SK-MEL-5 (cell line): Measurements from ENCODE around the gene CLP1. TPM values are rescaled to one million over a fixed set of nuclear protein-coding genes. Genes with fewer than 3 reads are reported as not detected.

Experiments
- DNase-seq: peaks from one replicate; pipeline ENCODE4 v3.0.0-alpha.2; 2016; ENCODE audit warnings: low read depth, low spot score
- in situ Hi-C: cut with HindIII; loops from 2 replicates; pipeline ENCODE4 v1.10.0; 2016; ENCODE audit warnings: low sequenced_read_pairs, high pct_unique_total_duplicates, low pct_unique_long_range_greater_than_20kb
- total RNA-seq: library from RNA; depleted of rRNA; stranded (reverse); fragments of >200 nt; shearing (Covaris generic); gene quantifications from 2 replicates; pipeline ENCODE4 v1.2.3, GENCODE V29; 2014

The CLP1 gene
- total RNA-seq, 1 experiment from 2014 or later, result 19.2 TPM

GRCh38 chr11:57638811-57639320 lies 18.7 kb upstream of the CLP1 start:
- no peak for DNase-seq
- in situ Hi-C loops, result no loop called here

GRCh38 chr11:57639321-57640067 lies 18.1 kb upstream of the CLP1 start:
- DNase-seq, result no peak
- in situ Hi-C loops, result no loop called here

- no peak for DNase-seq
- in situ Hi-C loops, result no loop called here
These were observed 17.3 kb upstream of the CLP1 start for GRCh38 chr11:57640068-57640800.

GRCh38 chr11:57641011-57641807 lies 16.4 kb upstream of the CLP1 start:
- in situ Hi-C loops, result no loop called here
- peak; percentile 70 for DNase-seq

GRCh38 chr11:57643802-57644201 lies 13.8 kb upstream of the CLP1 start:
- in situ Hi-C loops, result no loop called here
- no peak for DNase-seq

GRCh38 chr11:57644748-57645688 lies 12.5 kb upstream of the CLP1 start:
- in situ Hi-C loops, result no loop called here
- peak; percentile 65 for DNase-seq

- in situ Hi-C loops, result no loop called here
These were observed 11.9 kb upstream of the CLP1 start for GRCh38 chr11:57645689-57646085.

GRCh38 chr11:57646194-57646798 lies 11.3 kb upstream of the CLP1 start:
- in situ Hi-C loops, result no loop called here
- DNase-seq, result no peak

More at GRCh38 chr11:57645689-57646085, 11.9 kb upstream of the CLP1 start:
- no peak for DNase-seq

- no peak for DNase-seq
These were observed 10.7 kb upstream of the CLP1 start for GRCh38 chr11:57646799-57647303.

GRCh38 chr11:57647372-57647771 lies 10.2 kb upstream of the CLP1 start:
- no peak for DNase-seq
- in situ Hi-C loops, result no loop called here

More at GRCh38 chr11:57646799-57647303, 10.7 kb upstream of the CLP1 start:
- in situ Hi-C loops, result no loop called here

- in situ Hi-C loops, result no loop called here
- DNase-seq, result no peak
These were observed 9.4 kb upstream of the CLP1 start for GRCh38 chr11:57647960-57648800.

GRCh38 chr11:57648801-57649735 lies 8.5 kb upstream of the CLP1 start:
- in situ Hi-C loops, result no loop called here
- DNase-seq, result no peak

GRCh38 chr11:57649826-57650738 lies 7.5 kb upstream of the CLP1 start, which contains the start of gene YPEL4:
TSS of gene YPEL4 (minus strand) at chr11:57649912. CDS start at chr11:57647107, 2,805 bp downstream.
- peak; percentile 69 for DNase-seq
- in situ Hi-C loops, result no loop called here

- DNase-seq, result no peak
- in situ Hi-C loops, result no loop called here
These were observed 6.8 kb upstream of the CLP1 start for GRCh38 chr11:57650739-57651090.
